ENCODE measurements around the gene SSX4B.
"Not testable (repeated sequence)": the region's sequence is repeated elsewhere in the genome, so short reads cannot be mapped to it uniquely, and the experiment has no call there.

- TF ChIP-seq POLR2A (IDR thresholded peaks at IDR 0.05); POLR2AphosphoS5 (IDR thresholded peaks at IDR 0.05); CTCF (IDR thresholded peaks at IDR 0.05 in 8 of 11, conservative IDR thresholded peaks at IDR 0.05 in 3 of 11): not testable (repeated sequence)
Measured at GRCh38 chrX:48447201-48447600, 35.4 kb upstream of the SSX4B start.

All from spleen (tissue), 7 donors.